HG03460 (cell line): ENCODE results near the gene NLGN4Y.

ENCODE experiments used
- ATAC-seq: cut with Tn5 transposase; IDR thresholded peaks from one replicate; pipeline ENCODE4 v1.9.1; 2021; ENCODE audit not compliant: unreplicated experiment

NLGN4Y gene

GRCh38 chrY:14644157-14644952 lies 120.0 kb downstream of the NLGN4Y start:
- no peak for ATAC-seq

- no peak for ATAC-seq
Observed at GRCh38 chrY:14679181-14679580, 154.9 kb downstream of the NLGN4Y start.

DNA sequence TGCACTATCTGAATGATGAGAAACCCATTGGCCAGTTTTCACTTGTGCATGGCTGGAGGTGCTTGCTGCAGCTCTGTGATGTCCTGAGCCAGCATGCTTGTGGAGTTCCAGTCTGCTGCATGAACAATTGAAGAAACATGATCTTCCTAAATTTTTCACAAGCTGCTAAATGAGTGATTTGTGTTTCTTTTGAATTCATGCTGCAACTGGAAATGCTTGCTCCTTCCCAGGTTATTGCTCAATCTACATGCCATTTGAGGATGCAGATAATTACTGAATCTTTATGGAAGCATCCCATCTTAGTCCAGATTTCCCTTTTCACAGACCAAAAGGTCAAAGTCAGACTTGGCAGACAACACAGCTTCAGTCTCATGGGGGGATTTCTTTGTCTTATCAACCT lies 170.2 kb downstream of the NLGN4Y start:
- no peak for ATAC-seq

DNA sequence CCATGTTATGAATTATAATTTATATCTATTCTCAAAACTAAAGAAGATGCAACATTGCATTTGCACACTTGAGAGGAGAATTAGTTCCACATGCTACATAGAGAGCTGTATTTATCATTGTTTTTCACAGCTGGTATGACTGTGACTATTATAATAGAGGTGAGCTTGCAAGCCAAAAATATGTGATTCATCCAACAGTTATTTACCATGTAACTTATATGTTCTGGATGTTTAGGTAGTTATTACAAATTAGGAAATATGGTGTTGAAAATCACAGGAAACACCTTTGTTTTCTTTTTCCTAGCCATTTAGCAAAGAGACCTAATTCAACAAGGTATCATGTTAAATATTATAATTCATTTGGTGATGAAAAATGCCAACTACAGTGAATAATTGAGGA lies 183.8 kb downstream of the NLGN4Y start:
- ATAC-seq = no peak

GRCh38 chrY:14741596-14741995 lies 217.3 kb downstream of the NLGN4Y start:
- ATAC-seq = no peak

- ATAC-seq = no peak
Observed at GRCh38 chrY:14748329-14748728, 224.0 kb downstream of the NLGN4Y start.

- no peak for ATAC-seq
Observed at GRCh38 chrY:14755571-14755970, 231.2 kb downstream of the NLGN4Y start.

- no peak for ATAC-seq
Observed at GRCh38 chrY:14762903-14763302, 238.6 kb downstream of the NLGN4Y start.

GRCh38 chrY:14763600-14763999 lies 239.3 kb downstream of the NLGN4Y start:
- no peak for ATAC-seq

DNA sequence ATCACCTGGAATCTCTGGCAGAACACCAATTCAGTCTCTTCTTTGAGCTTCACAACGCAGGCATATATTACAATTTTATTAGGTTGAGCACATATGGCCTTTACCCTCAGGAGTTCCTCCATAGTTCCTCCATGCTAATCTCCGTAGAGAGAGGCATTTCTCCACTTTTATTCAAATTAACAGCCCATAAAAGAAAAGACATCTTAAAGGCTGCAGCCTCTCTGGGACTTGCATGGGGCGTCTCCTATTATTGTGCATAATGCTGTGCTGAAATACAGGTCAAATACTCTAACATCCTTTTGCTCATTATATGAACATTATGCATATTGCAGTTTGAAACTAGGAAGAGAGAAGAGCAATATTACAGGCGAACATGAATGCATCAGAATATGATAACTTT lies 253.9 kb downstream of the NLGN4Y start:
- no peak for ATAC-seq

DNA sequence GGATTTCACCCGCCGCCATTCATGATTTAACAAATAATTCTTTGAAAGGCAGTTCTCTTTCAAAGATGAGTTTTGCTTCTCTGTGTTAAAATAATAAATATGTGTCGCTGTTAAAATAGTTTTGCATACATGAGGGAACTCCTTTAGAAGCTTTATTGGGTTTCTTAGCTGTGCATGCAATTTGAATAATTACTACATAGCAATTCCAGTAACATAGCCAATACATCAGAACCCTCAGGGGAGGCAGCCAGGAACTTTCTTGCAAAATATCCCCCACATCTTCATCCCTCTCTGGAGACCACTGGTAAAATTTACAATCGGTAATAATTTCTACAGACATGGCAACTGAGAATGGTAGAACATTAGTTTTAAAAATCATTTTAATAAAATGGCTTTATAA lies 268.8 kb downstream of the NLGN4Y start:
- no peak for ATAC-seq

- no peak for ATAC-seq
Observed at GRCh38 chrY:14793674-14794073, 269.3 kb downstream of the NLGN4Y start.

- ATAC-seq = no peak
Observed at GRCh38 chrY:14798010-14798409, 273.7 kb downstream of the NLGN4Y start.

DNA sequence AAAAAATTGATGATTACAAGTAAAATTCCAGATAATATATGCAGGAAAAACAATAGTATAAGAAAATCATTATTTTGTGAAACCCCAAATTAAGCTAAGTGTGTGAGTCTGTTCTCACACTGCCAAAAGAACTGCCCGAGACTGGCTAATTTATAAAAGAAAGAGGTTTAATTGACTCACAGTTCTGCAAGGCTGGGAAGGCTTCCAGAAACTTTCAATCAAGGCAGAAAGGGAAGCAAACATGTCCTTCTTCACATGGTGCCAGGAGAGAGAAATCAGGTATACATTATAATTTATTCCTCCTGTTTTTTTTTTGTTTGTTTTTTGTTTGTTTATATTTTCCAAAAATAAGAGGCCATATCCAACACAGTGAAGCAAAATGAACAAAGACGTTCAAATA lies 276.8 kb downstream of the NLGN4Y start:
- no peak for ATAC-seq

GRCh38 chrY:14802125-14802524 lies 277.8 kb downstream of the NLGN4Y start:
- ATAC-seq = no peak

DNA sequence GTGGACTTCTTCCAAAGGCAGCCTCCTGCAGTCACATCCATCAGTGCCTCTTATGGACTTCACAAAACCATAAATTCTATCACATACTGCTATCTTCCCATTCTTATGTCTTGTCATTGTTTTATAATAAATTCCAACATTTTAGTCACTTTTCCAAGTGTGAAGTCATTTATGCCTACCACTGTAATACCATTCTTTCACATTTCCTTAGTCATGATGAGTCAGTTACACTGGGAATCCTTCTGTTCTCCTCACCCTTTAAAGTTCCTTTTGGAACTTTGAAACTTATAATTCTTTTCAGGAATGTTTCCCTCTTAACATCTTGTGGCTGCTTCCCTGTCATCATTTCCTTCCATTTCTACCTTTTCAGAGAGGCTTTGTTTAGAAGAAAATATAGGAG lies 279.7 kb downstream of the NLGN4Y start:
- no peak for ATAC-seq

DNA sequence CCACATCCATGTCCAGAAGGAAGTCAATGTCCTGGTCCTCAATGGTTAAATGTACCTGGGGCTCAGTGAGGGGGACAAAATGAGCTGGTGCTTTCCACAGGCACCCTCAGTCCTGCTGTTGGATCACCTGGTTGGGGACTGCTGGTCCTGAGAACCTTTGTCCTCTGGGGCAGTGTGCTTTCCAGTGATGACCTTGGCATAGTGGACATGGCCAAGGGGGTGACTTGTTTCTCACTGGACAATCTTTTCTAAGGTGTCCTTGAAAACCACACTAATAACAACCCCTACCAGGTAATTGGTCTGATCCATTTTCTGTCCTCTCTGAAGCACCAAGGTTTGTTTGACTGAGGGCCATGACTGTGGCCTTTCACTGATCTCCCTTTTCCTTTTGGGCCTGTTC lies 294.1 kb downstream of the NLGN4Y start:
- no peak for ATAC-seq

DNA sequence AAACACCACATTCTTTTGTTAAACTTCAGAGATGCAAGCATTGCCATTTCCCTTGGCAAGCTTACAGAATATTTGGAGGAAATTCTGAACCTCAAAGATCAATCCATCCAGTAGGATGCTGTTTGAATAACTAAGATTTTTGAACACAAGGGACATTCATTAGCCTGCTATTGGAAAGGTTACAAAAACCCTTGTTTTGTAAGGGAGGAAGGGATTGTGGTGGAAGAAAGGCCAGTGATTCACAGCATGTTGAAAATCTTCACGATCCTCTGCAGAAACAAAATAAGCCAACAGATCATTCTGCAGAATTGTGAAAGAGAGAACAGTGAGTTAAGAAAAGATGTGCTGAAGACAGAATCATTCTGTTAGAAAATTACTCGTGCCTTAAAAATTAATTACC lies 297.9 kb downstream of the NLGN4Y start:
- ATAC-seq = no peak

DNA sequence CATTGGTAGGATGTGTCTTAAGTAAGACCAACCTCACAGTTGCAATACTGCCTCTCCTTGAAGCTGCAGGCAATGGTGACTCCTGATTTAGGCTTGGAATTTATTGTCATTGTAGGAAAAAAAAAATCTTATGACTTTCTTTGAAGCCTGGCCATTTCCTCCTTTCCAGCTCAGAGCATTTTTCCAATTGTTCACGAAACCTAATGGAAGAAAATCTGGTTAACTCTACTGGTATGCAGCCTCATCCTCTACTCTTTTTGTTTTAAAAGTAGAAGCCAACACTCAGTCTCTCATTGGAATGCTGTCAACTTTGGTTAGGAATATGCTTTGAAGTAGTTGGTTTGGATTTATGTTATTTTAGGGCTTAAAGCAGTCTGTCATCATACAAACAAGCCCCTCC lies 298.6 kb downstream of the NLGN4Y start:
- no peak for ATAC-seq

GRCh38 chrY:14824583-14824982 lies 300.3 kb downstream of the NLGN4Y start:
- no peak for ATAC-seq

GRCh38 chrY:14825728-14826127 lies 301.4 kb downstream of the NLGN4Y start:
- ATAC-seq = no peak

GRCh38 chrY:14828531-14828930 lies 304.2 kb downstream of the NLGN4Y start:
- ATAC-seq = no peak

DNA sequence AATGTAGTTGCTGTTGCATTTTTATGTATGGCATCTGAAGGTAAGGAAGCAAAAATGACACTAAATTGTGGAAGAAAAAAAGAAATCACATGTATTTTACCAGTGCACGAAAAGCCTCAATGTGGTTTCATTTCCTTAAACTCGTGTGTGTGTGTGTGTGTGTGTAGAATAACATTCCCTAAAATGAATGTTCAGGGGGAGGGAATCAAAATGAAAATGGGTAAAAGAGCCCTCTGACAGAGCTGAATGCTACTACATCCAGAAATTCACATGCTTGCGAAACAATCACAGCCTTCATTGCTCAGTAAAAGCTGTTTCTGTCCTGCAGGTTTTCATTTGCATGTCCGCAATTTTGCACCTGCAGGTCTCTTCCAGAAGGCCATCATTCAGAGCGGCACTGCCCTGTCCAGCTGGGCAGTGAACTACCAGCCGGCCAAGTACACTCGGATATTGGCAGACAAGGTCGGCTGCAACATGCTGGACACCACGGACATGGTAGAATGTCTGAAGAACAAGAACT lies 305.1 kb downstream of the NLGN4Y start:
- ATAC-seq = no peak
